H9 (cell line): Measurements from ENCODE around the gene SMAD6. TPM values are rescaled to one million over a fixed set of nuclear protein-coding genes. Genes with fewer than 3 reads are reported as not detected.

ENCODE experiments used
- DNase-seq: peaks from one replicate; pipeline ENCODE4 v3.0.0-alpha.2; 2017
- H2AFZ ChIP-seq: one replicate; pipeline ENCODE4 v1.6.1; 2013; ENCODE audit warnings: mild to moderate bottlenecking, low read length, control low read depth, moderate library complexity
- H2AK5ac ChIP-seq: 2 replicates; pipeline ENCODE4 v1.6.1; 2013; ENCODE audit warnings: low read length, control low read depth, mixed read lengths; ENCODE audit not compliant: insufficient read length
- H2BK120ac ChIP-seq: one replicate; pipeline ENCODE4 v1.6.1; 2013; ENCODE audit warnings: low read depth, mild to moderate bottlenecking, low read length, control low read depth, inconsistent platforms; ENCODE audit not compliant: poor library complexity, severe bottlenecking
- H2BK12ac ChIP-seq: 2 replicates; pipeline ENCODE4 v1.6.1; 2013; ENCODE audit warnings: low read length, control low read depth, mixed read lengths, low read depth; ENCODE audit not compliant: insufficient read length
- H2BK15ac ChIP-seq: 2 replicates; pipeline ENCODE4 v1.6.1; 2013; ENCODE audit warnings: low read depth, low read length, control low read depth
- H2BK20ac ChIP-seq: one replicate; pipeline ENCODE4 v1.6.1; 2013; ENCODE audit warnings: low read depth, mild to moderate bottlenecking, low read length, control low read depth, inconsistent platforms; ENCODE audit not compliant: poor library complexity, severe bottlenecking
- H2BK5ac ChIP-seq: 2 replicates; pipeline ENCODE4 v1.6.1; 2013; ENCODE audit warnings: low read length, control low read depth, mixed read lengths; ENCODE audit not compliant: insufficient read length
- H3K14ac ChIP-seq: 2 replicates; pipeline ENCODE4 v1.6.1; 2013; ENCODE audit warnings: low read length, control low read depth; ENCODE audit not compliant: insufficient read depth
- H3K18ac ChIP-seq: 2 replicates; pipeline ENCODE4 v1.6.1; 2013; ENCODE audit warnings: low read depth, mild to moderate bottlenecking, mixed read lengths, low read length, control low read depth; ENCODE audit not compliant: insufficient read length
- H3K23ac ChIP-seq: 2 replicates; pipeline ENCODE4 v1.6.1; 2013; ENCODE audit warnings: low read length, control low read depth, mixed read lengths, low read depth; ENCODE audit not compliant: insufficient read length
- H3K23me2 ChIP-seq: 2 replicates; pipeline ENCODE4 v1.6.1; 2013; ENCODE audit warnings: low read depth, mild to moderate bottlenecking, mixed read lengths, low read length, control low read depth; ENCODE audit not compliant: insufficient read length, poor library complexity, severe bottlenecking
- H3K27ac ChIP-seq: 2 replicates; pipeline ENCODE4 v1.5.1; 2013; ENCODE audit warnings: low read length, control low read depth, mixed read lengths, low read depth; ENCODE audit not compliant: insufficient read length
- H3K27me3 ChIP-seq: 2 replicates; pipeline ENCODE4 v1.6.1; 2013; ENCODE audit warnings: low read length, control low read depth, inconsistent platforms; ENCODE audit not compliant: insufficient read depth
- H3K4ac ChIP-seq: 2 replicates; pipeline ENCODE4 v1.6.1; 2013; ENCODE audit warnings: low read depth, mild to moderate bottlenecking, control low read depth, inconsistent platforms, low read length, moderate library complexity
- H3K4me1 ChIP-seq: 2 replicates; pipeline ENCODE4 v1.6.1; 2013; ENCODE audit warnings: low read length, control low read depth, inconsistent platforms; ENCODE audit not compliant: insufficient read depth
- H3K4me2 ChIP-seq: 2 replicates; pipeline ENCODE4 v1.6.1; 2013; ENCODE audit warnings: low read length, control low read depth, mixed read lengths; ENCODE audit not compliant: insufficient read length, insufficient read depth
- H3K56ac ChIP-seq: 2 replicates; pipeline ENCODE4 v1.6.1; 2013; ENCODE audit warnings: low read depth, mild to moderate bottlenecking, mixed read lengths, low read length, control low read depth; ENCODE audit not compliant: insufficient read length
- H3K79me1 ChIP-seq: 2 replicates; pipeline ENCODE4 v1.6.1; 2013; ENCODE audit warnings: low read depth, mild to moderate bottlenecking, moderate library complexity, low read length, control low read depth, inconsistent platforms; ENCODE audit not compliant: insufficient read depth, poor library complexity, severe bottlenecking
- H3K79me2 ChIP-seq: 2 replicates; pipeline ENCODE4 v1.6.1; 2013; ENCODE audit warnings: low read length, control low read depth, inconsistent platforms; ENCODE audit not compliant: insufficient read depth
- H3K9ac ChIP-seq: 2 replicates; pipeline ENCODE4 v1.6.1; 2013; ENCODE audit warnings: low read length, control low read depth, mixed read lengths; ENCODE audit not compliant: insufficient read length; ENCODE audit errors: extremely low read depth
- H3K9me3 ChIP-seq: one replicate; pipeline ENCODE4 v1.6.1; 2013; ENCODE audit warnings: low read depth, low read length, inconsistent platforms; ENCODE audit not compliant: control insufficient read depth
- H3T11ph ChIP-seq: one replicate; pipeline ENCODE4 v1.6.1; 2013; ENCODE audit warnings: mild to moderate bottlenecking, low read length, control low read depth, inconsistent platforms
- H4K20me1 ChIP-seq: one replicate; pipeline ENCODE4 v1.6.1; 2013; ENCODE audit not compliant: control insufficient read depth, insufficient read length, insufficient read depth
- H4K5ac ChIP-seq: 2 replicates; pipeline ENCODE4 v1.6.1; 2013; ENCODE audit warnings: low read depth, mild to moderate bottlenecking, mixed read lengths, low read length, control low read depth; ENCODE audit not compliant: insufficient read length
- H4K8ac ChIP-seq: replicated peaks from 2 replicates; pipeline ENCODE4 v1.6.1; 2013; ENCODE audit warnings: low read length, control low read depth, mixed read lengths, low read depth; ENCODE audit not compliant: insufficient read length
- H4K91ac ChIP-seq: 2 replicates; pipeline ENCODE4 v1.6.1; 2013; ENCODE audit warnings: low read depth, mild to moderate bottlenecking, moderate library complexity, mixed read lengths, low read length, control low read depth; ENCODE audit not compliant: insufficient read length
- H3K27ac Mint-ChIP-seq, 3 experiments: 2 replicates in 2 of 3; 3 replicates in 1 of 3; pipeline ENCODE4 v1.8.0; 2020 to 2021; ENCODE audit warnings: mixed read lengths in 3 of 3, mild to moderate bottlenecking in 1 of 3, moderate library complexity in 1 of 3
- H3K27me3 Mint-ChIP-seq: 2 replicates; pipeline ENCODE4 v1.8.0; 2021; ENCODE audit warnings: low read depth, mild to moderate bottlenecking, moderate library complexity, mixed read lengths
- H3K36me3 Mint-ChIP-seq, 3 experiments: 2 replicates in 2 of 3; 3 replicates in 1 of 3; pipeline ENCODE4 v1.8.0; 2020 to 2021; ENCODE audit warnings: low read depth in 3 of 3, mixed read lengths in 3 of 3; ENCODE audit not compliant: insufficient read depth in 1 of 3
- H3K4me1 Mint-ChIP-seq, 2 experiments: 2 replicates each; pipeline ENCODE4 v1.8.0; 2020; ENCODE audit warnings: mixed read lengths in 2 of 2
- H3K4me3 Mint-ChIP-seq, 2 experiments: 2 replicates in 1 of 2; 3 replicates in 1 of 2; pipeline ENCODE4 v1.8.0; 2020 to 2021; ENCODE audit warnings: mild to moderate bottlenecking in 2 of 2, mixed read lengths in 2 of 2, moderate library complexity in 1 of 2
- H3K9me3 Mint-ChIP-seq, 2 experiments: 2 replicates in 1 of 2; 3 replicates in 1 of 2; pipeline ENCODE4 v1.8.0; 2020; ENCODE audit warnings: mild to moderate bottlenecking in 2 of 2, mixed read lengths in 2 of 2, moderate library complexity in 1 of 2
- WGBS: extraction: QIAGEN DNeasy Blood & Tissue Kit; methylation state at CpG from one replicate; pipeline ENCODE4 v1.1.7; 2013; ENCODE audit warnings: missing lambda C conversion rate, low lambda C conversion rate, mixed read lengths; ENCODE audit not compliant: insufficient read length; ENCODE audit errors: extremely low coverage; 5-methylcytosine and 5-hydroxymethylcytosine counted together
- total RNA-seq: library from RNA; stranded (reverse); gene quantifications from 2 replicates; pipeline ENCODE4 v1.2.1, GENCODE V29; 2021
- TF ChIP-seq, protein P1 (sequence below): fragments of 200-600 bp; sonication (generic); conservative IDR thresholded peaks from 3 replicates; pipeline ENCODE4 v1.8.0; 2021; ENCODE audit warnings: antibody characterized with exemption, mild to moderate bottlenecking

Gene SMAD6
- total RNA-seq, 1 experiment from 2014 or later, result 6.0 TPM

DNA sequence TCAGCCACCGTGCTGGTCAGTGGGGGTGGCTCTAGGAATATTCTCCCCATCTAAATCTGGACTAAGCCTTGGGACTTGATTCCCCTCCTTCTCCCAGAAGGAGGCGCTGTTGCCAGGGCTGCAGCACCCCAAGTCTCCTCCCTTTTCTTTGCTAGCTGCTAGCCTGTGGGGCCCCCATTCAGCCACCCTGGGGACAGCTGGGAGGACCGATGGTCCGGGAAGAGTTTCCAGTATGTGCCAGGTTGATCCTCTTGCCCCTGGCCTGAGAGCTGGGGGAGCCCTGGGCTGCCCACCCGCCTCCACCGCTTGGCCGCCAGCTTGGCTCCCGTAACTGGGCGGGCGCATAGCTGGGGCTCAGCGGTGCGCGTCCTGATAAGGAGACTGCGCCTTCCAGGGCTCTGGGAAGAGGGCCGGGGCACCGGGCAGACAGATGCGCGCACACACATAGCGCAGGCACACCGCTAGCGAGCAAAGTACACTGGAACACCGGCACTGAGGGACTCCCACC is 4.2 kb downstream of the SMAD6 start:
- Histone ChIP-seq H4K5ac (no peak overlapping the region), H3K23ac (no peak overlapping the region), H3K9me3 (no peaks in the 10 kb centered on the region), H4K8ac (no peak overlapping the region), H2BK120ac (no peak overlapping the region), H3T11ph (no peak overlapping the region), H2AK5ac (no peak overlapping the region), H4K20me1 (no peaks in the 10 kb centered on the region), H3K23me2 (peaks cover 17% of the 10 kb centered on the region), H3K27me3 (peaks cover 14% of the 10 kb centered on the region), H2BK15ac (no peak overlapping the region), H3K4ac (no peak overlapping the region), H4K91ac (no peak overlapping the region), H2AFZ (no peak overlapping the region), H3K79me1 (no peaks in the 10 kb centered on the region), H3K56ac (no peak overlapping the region), H3K18ac (no peak overlapping the region), H2BK20ac (no peak overlapping the region), H3K9ac (no peak overlapping the region), H3K14ac (no peak overlapping the region), H2BK12ac (no peak overlapping the region), H3K79me2 (no peaks in the 10 kb centered on the region), H3K27ac (no peak overlapping the region), H3K4me2 (no peak overlapping the region), H3K4me1 (0 out of 2 replicates have a peak, but pooled peaks cover 2% of the 10 kb centered on the region), H2BK5ac (no peak overlapping the region)
- DNase-seq, result no peak
- Mint-ChIP-seq H3K36me3 (peaks cover 0 to 9% (median 7%) of the 10 kb centered on the region in 3 experiments; a peak in 5 of 7 replicates), H3K27ac (no peak overlapping the region), H3K4me1 (peaks cover 25 to 36% of the 10 kb centered on the region in 2 experiments), H3K4me3 (no peak overlapping the region), H3K27me3 (peaks cover 24% of the 10 kb centered on the region), H3K9me3 (peaks cover 0 to 1% of the 10 kb centered on the region in 2 experiments; a peak in 2 of 5 replicates)
- no CpG with 5 or more reads among the region's 22 CpGs for WGBS
- TF ChIP-seq, protein P1, sequence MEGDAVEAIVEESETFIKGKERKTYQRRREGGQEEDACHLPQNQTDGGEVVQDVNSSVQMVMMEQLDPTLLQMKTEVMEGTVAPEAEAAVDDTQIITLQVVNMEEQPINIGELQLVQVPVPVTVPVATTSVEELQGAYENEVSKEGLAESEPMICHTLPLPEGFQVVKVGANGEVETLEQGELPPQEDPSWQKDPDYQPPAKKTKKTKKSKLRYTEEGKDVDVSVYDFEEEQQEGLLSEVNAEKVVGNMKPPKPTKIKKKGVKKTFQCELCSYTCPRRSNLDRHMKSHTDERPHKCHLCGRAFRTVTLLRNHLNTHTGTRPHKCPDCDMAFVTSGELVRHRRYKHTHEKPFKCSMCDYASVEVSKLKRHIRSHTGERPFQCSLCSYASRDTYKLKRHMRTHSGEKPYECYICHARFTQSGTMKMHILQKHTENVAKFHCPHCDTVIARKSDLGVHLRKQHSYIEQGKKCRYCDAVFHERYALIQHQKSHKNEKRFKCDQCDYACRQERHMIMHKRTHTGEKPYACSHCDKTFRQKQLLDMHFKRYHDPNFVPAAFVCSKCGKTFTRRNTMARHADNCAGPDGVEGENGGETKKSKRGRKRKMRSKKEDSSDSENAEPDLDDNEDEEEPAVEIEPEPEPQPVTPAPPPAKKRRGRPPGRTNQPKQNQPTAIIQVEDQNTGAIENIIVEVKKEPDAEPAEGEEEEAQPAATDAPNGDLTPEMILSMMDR, result peak; percentile 65
